Cerebellar nuclear complex (tissue), 1 donor: Measurements from ENCODE around the gene CPED1.
"Not testable (repeated sequence)": the region's sequence is repeated elsewhere in the genome, so short reads cannot be mapped to it uniquely, and the experiment has no call there.

Source experiments
- DNase-seq, 2 experiments: peaks; one replicate each; lab custom pipeline; 2025; lab: John Stamatoyannopoulos, UW

Gene CPED1

GRCh38 chr7:121039994-121040393 lies 51.5 kb downstream of the CPED1 start:
- DNase-seq = no peak

- no peak for DNase-seq
These were observed 53.1 kb downstream of the CPED1 start for GRCh38 chr7:121041516-121042148.

- no peak for DNase-seq
These were observed 53.7 kb downstream of the CPED1 start for GRCh38 chr7:121042195-121042594.

GRCh38 chr7:121042899-121043298 lies 54.4 kb downstream of the CPED1 start:
- no peak for DNase-seq

- no peak for DNase-seq
These were observed 55.1 kb downstream of the CPED1 start for GRCh38 chr7:121043314-121044234.

GRCh38 chr7:121045090-121045489 lies 56.6 kb downstream of the CPED1 start:
- DNase-seq = no peak

- no peak for DNase-seq
These were observed 57.5 kb downstream of the CPED1 start for GRCh38 chr7:121046009-121046408.

- DNase-seq = no peak
These were observed 58.5 kb downstream of the CPED1 start for GRCh38 chr7:121046893-121047468.

- no peak for DNase-seq
These were observed 59.7 kb downstream of the CPED1 start for GRCh38 chr7:121048195-121048594.

- DNase-seq = no peak
These were observed 60.7 kb downstream of the CPED1 start for GRCh38 chr7:121049028-121049791.

- no peak for DNase-seq
These were observed 61.4 kb downstream of the CPED1 start for GRCh38 chr7:121049897-121050296.

- DNase-seq = no peak
These were observed 64.7 kb downstream of the CPED1 start for GRCh38 chr7:121053219-121053618.

GRCh38 chr7:121054925-121055324 lies 66.4 kb downstream of the CPED1 start:
- no peak for DNase-seq

GRCh38 chr7:121057878-121058277 lies 69.4 kb downstream of the CPED1 start:
- DNase-seq = no peak

- no peak for DNase-seq
These were observed 70.5 kb downstream of the CPED1 start for GRCh38 chr7:121058975-121059374.

GRCh38 chr7:121059979-121060509 lies 71.5 kb downstream of the CPED1 start:
- not testable (repeated sequence) for DNase-seq

- DNase-seq = no peak
These were observed 73.4 kb downstream of the CPED1 start for GRCh38 chr7:121061677-121062582.

GRCh38 chr7:121062671-121063279 lies 74.3 kb downstream of the CPED1 start:
- DNase-seq = no peak

- not testable (repeated sequence) for DNase-seq
These were observed 79.2 kb downstream of the CPED1 start for GRCh38 chr7:121067717-121068116.

GRCh38 chr7:121069346-121070100 lies 81.0 kb downstream of the CPED1 start:
- no peak for DNase-seq
